CD14-positive monocyte (primary cell): ENCODE measurements around the gene ZCCHC18. TPM values are rescaled to one million over a fixed set of nuclear protein-coding genes. Genes with fewer than 3 reads are reported as not detected.

Experiments
- DNase-seq, 3 donors: peaks; one replicate each; pipeline ENCODE4 v3.0.0-alpha.2; 2011 to 2022
- H2AFZ ChIP-seq: 2 replicates; pipeline ENCODE4 v1.6.0; 2012; ENCODE audit warnings: mild to moderate bottlenecking, low read depth, low read length, inconsistent platforms; ENCODE audit not compliant: insufficient read depth, poor library complexity, severe bottlenecking
- H3K27ac ChIP-seq, 2 donors: 1 replicate in 1 of 2; 2 replicates in 1 of 2; pipeline ENCODE4 v1.5.1; 2012 to 2013; ENCODE audit warnings: low read length in 2 of 2, control low read depth in 1 of 2, inconsistent platforms in 1 of 2, low read depth in 1 of 2, mild to moderate bottlenecking in 1 of 2
- H3K27me3 ChIP-seq, 2 donors: one replicate each; pipeline versions ENCODE4 v1.6.0 to v1.6.1; 2011 to 2013; ENCODE audit warnings: low read length in 2 of 2; ENCODE audit not compliant: control insufficient read depth in 2 of 2, insufficient read depth in 2 of 2
- H3K36me3 ChIP-seq, 2 donors: replicated peaks in 1 of 2; 1 replicate in 1 of 2; 2 replicates in 1 of 2; pipeline versions ENCODE4 v1.5.1 to v1.6.1; 2012 to 2013; ENCODE audit warnings: low read length in 2 of 2, control low read depth in 1 of 2, inconsistent platforms in 1 of 2, mild to moderate bottlenecking in 1 of 2; ENCODE audit not compliant: insufficient read depth in 2 of 2, control insufficient read depth in 1 of 2
- H3K4me1 ChIP-seq, 2 donors: 1 replicate in 1 of 2; 2 replicates in 1 of 2; pipeline versions ENCODE4 v1.5.1 to v1.6.1; 2012 to 2013; ENCODE audit warnings: low read length in 2 of 2, control low read depth in 1 of 2, inconsistent platforms in 1 of 2, mild to moderate bottlenecking in 1 of 2, moderate library complexity in 1 of 2; ENCODE audit not compliant: insufficient read depth in 2 of 2, control insufficient read depth in 1 of 2
- H3K4me2 ChIP-seq: replicated peaks from 2 replicates; pipeline ENCODE3; 2012; ENCODE audit warnings: low read length, moderate library complexity, mild to moderate bottlenecking; ENCODE audit not compliant: poor library complexity, severe bottlenecking; ENCODE audit errors: extremely low read depth
- H3K4me3 ChIP-seq, 3 experiments: fragments of 200-600 bp in 1 of 3; sonication (generic) in 1 of 3; replicated peaks in 1 of 3; 1 replicate in 2 of 3; 2 replicates in 1 of 3; pipeline ENCODE4 v1.5.1; 2011 to 2013; ENCODE audit warnings: low read length in 3 of 3, mild to moderate bottlenecking in 3 of 3, control low read depth in 2 of 3, low read depth in 2 of 3, inconsistent platforms in 1 of 3, moderate library complexity in 1 of 3
- H3K79me2 ChIP-seq: 2 replicates; pipeline ENCODE4 v1.6.0; 2012; ENCODE audit warnings: mild to moderate bottlenecking, control low read depth, inconsistent platforms, low read length, moderate library complexity; ENCODE audit not compliant: insufficient read depth
- H3K9ac ChIP-seq: 2 replicates; pipeline ENCODE4 v1.6.0; 2017; ENCODE audit warnings: low read length, mild to moderate bottlenecking; ENCODE audit not compliant: insufficient read depth, poor library complexity, severe bottlenecking
- H3K9me3 ChIP-seq, 2 donors: replicated peaks in 1 of 2; 1 replicate in 1 of 2; 2 replicates in 1 of 2; pipeline versions ENCODE4 v1.5.1 to v1.6.1; 2012 to 2013; ENCODE audit warnings: low read length in 2 of 2, control low read depth in 1 of 2; ENCODE audit not compliant: control insufficient read depth in 1 of 2, insufficient read depth in 1 of 2
- H4K20me1 ChIP-seq: 2 replicates; pipeline ENCODE4 v1.6.0; 2012; ENCODE audit warnings: mild to moderate bottlenecking, low read length, control low read depth, moderate library complexity; ENCODE audit not compliant: insufficient read depth
- H3K27ac Mint-ChIP-seq, 7 donors: one replicate each; pipeline ENCODE4 v1.8.0; 2020; ENCODE audit warnings: mild to moderate bottlenecking in 7 of 7, mixed read lengths in 7 of 7, moderate library complexity in 6 of 7, inconsistent platforms in 2 of 7
- H3K27me3 Mint-ChIP-seq, 3 donors: one replicate each; pipeline ENCODE4 v1.8.0; 2021 to 2022; ENCODE audit warnings: low read depth in 3 of 3, mild to moderate bottlenecking in 3 of 3, mixed read lengths in 3 of 3, moderate library complexity in 3 of 3, inconsistent platforms in 1 of 3
- H3K36me3 Mint-ChIP-seq, 2 donors: one replicate each; pipeline ENCODE4 v1.8.0; 2020; ENCODE audit warnings: mixed read lengths in 2 of 2, inconsistent platforms in 1 of 2, mild to moderate bottlenecking in 1 of 2
- H3K4me1 Mint-ChIP-seq: one replicate; pipeline ENCODE4 v1.8.0; 2020; ENCODE audit warnings: mild to moderate bottlenecking, mixed read lengths
- H3K4me3 Mint-ChIP-seq, 2 donors: one replicate each; pipeline ENCODE4 v1.8.0; 2020; ENCODE audit warnings: mild to moderate bottlenecking in 2 of 2, mixed read lengths in 2 of 2, moderate library complexity in 1 of 2
- H3K9me3 Mint-ChIP-seq, 7 donors: one replicate each; pipeline ENCODE4 v1.8.0; 2020 to 2022; ENCODE audit warnings: mixed read lengths in 7 of 7, mild to moderate bottlenecking in 6 of 7, moderate library complexity in 6 of 7, inconsistent platforms in 2 of 7
- CTCF ChIP-seq: fragments of 200-600 bp; IDR thresholded peaks from one replicate; pipeline ENCODE4 v1.8.0; 2022; ENCODE audit warnings: antibody characterized with exemption, mild to moderate bottlenecking
- WGBS: methylation state at CpG from one replicate; pipeline ENCODE4 v1.1.5; 2013; ENCODE audit warnings: missing lambda C conversion rate; ENCODE audit not compliant: insufficient coverage; 5-methylcytosine and 5-hydroxymethylcytosine counted together
- intact Hi-C, 2 donors: fragments of 100-400 bp; cut with micrococcal nuclease; formaldehyde crosslinking; loops; one replicate each; pipeline versions ENCODE4 v1.15.0 to v1.15.1; 2023
- polyA plus RNA-seq, 3 donors: library from polyadenylated mRNA; depleted of rRNA in 1 of 3; unstranded in 2 of 3; stranded (reverse) in 1 of 3; fragments of 300-500 nt in 2 of 3; fragments of >200 nt in 1 of 3; fragmentation: Illumina TruSeq in 2 of 3; gene quantifications; 1 replicate in 2 of 3; 2 replicates in 1 of 3; pipeline ENCODE4 v1.2.3, GENCODE V29; 2012 to 2021

Gene ZCCHC18
- polyA plus RNA-seq, 3 donors, result not detected

- Mint-ChIP-seq H3K27ac (no peak overlapping the region), H3K4me3 (no peak overlapping the region), H3K9me3 (peaks cover 0 to 2% (median 0%) of the 10 kb centered on the region in 7 donors), H3K36me3 (no peaks in the 10 kb centered on the region), H3K4me1 (no peaks in the 10 kb centered on the region), H3K27me3 (peaks cover 0 to 3% (median 2%) of the 10 kb centered on the region in 3 donors)
- H4K20me1 ChIP-seq, result no peaks in the 10 kb centered on the region
- no peak for DNase-seq
- intact Hi-C loops, result no loop called here
- no peak overlapping the region for H3K4me2 ChIP-seq
- no peak overlapping the region for H3K9ac ChIP-seq
- H3K4me1 ChIP-seq, result no peaks in the 10 kb centered on the region
- TF ChIP-seq CTCF, result no peak
- H2AFZ ChIP-seq, result no peak overlapping the region
- no peaks in the 10 kb centered on the region for H3K36me3 ChIP-seq
- no CpG with 5 or more reads among the region's 7 CpGs for WGBS
- no peak overlapping the region for H3K4me3 ChIP-seq
- H3K27ac ChIP-seq, result no peak overlapping the region
- no peaks in the 10 kb centered on the region for H3K79me2 ChIP-seq
- H3K9me3 ChIP-seq, result no peaks in the 10 kb centered on the region
- H3K27me3 ChIP-seq, result no peaks in the 10 kb centered on the region
Observed at GRCh38 chrX:104085477-104085876, 26.8 kb upstream of the ZCCHC18 start.

GRCh38 chrX:104085919-104086318, 26.4 kb upstream of the ZCCHC18 start:
- Histone ChIP-seq H3K36me3 (no peaks in the 10 kb centered on the region), H3K79me2 (no peaks in the 10 kb centered on the region), H3K4me1 (no peaks in the 10 kb centered on the region), H3K9ac (no peak overlapping the region), H3K9me3 (no peaks in the 10 kb centered on the region), H3K27ac (no peak overlapping the region), H3K27me3 (no peaks in the 10 kb centered on the region), H3K4me2 (no peak overlapping the region), H2AFZ (no peak overlapping the region), H3K4me3 (no peak overlapping the region), H4K20me1 (no peaks in the 10 kb centered on the region)
- Mint-ChIP-seq H3K4me3 (no peak overlapping the region), H3K9me3 (peaks cover 0 to 2% (median 0%) of the 10 kb centered on the region in 7 donors), H3K27me3 (peaks cover 0 to 3% (median 2%) of the 10 kb centered on the region in 3 donors), H3K4me1 (no peaks in the 10 kb centered on the region), H3K27ac (no peak overlapping the region), H3K36me3 (no peaks in the 10 kb centered on the region)
- TF ChIP-seq CTCF, result no peak
- WGBS, result 94% methylated on average over 3 of the region's 7 CpGs
- DNase-seq, result no peak
- intact Hi-C loops, result no loop called here
